Stimulated activated CD4-positive, alpha-beta T cell treated with anti-CD3 and anti-CD28 coated beads, Interleukin-2, amount 100 ng/mL, for 48 hours (primary cell): ENCODE data around the gene GRAMD4.

Experiments
- DNase-seq, 2 donors: peaks; one replicate each; pipeline ENCODE4 v3.0.0-alpha.2; 2020

Gene GRAMD4

DNA sequence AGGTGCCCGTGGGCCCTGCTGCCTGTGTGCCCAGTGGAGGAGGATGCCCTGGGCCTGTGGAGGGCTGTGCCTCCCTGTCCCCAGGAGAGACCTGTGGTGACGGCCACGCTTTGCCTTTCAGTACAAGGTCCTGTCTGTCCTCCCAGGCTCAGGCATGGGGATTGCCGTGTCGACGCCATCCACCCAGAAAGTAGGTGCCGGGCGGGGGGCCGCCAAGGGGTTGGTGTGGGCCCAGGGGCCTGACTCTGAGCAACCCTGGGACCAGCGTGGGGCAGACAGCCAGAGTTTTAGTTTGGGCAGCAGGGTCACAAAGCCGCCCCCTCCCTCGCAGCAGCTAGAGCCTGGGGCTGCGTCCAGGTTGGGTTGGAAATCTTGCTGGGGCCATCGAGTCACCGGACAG lies 56.3 kb downstream of the GRAMD4 start:
- no peak for DNase-seq

DNA sequence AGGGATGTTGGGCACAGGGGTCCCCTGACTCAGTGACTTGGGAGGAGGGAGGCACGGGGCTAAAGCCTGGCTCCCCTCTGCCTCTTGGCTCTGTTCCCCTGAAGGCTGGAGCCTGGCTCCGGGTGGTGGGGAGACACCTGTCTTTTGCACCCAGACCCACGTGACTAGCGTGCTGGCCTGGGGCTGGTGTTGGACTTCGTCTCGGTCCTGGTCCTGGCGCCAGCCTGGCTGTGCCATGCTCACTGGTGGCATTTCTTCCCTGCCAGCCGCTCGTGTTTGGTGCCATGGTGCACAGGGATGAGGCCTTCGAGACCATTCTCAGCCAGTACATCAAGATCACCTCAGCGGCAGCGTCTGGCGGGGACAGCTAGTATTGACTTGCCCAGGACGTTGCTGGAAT lies 56.7 kb downstream of the GRAMD4 start:
- no peak for DNase-seq

DNA sequence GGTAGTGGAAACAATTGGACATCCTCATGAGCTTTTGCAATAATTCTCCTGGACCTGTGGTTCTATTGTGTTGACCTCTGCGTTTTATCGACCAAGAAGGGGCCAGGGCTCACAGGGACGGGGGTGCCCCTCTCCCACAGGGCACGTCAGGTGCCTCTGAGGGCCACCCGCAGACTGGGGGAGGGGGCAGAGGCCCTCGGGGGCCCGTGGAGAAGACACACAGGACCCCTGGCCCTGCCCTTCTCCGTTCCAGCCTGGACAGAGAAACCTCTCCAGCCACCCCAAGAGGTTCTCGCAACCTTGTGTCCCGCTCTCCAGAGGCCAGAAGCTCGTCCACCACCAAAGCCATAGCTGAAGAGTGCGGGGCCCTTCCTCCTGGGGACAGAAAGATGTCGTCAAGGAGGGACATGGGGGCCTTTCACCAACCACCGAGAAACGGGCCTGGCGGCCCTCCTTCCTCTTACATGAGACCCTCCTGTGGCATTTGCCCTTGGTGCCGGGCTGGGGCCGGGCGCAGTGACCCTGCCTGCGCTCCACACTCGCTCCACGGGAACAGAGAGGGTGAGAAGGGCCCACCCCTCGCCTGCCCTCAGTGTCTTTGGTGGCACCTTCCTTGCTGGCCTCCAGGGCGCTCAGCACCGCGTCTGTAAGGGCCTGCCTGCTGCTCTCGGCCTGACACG lies 57.3 kb downstream of the GRAMD4 start:
- no peak for DNase-seq

DNA sequence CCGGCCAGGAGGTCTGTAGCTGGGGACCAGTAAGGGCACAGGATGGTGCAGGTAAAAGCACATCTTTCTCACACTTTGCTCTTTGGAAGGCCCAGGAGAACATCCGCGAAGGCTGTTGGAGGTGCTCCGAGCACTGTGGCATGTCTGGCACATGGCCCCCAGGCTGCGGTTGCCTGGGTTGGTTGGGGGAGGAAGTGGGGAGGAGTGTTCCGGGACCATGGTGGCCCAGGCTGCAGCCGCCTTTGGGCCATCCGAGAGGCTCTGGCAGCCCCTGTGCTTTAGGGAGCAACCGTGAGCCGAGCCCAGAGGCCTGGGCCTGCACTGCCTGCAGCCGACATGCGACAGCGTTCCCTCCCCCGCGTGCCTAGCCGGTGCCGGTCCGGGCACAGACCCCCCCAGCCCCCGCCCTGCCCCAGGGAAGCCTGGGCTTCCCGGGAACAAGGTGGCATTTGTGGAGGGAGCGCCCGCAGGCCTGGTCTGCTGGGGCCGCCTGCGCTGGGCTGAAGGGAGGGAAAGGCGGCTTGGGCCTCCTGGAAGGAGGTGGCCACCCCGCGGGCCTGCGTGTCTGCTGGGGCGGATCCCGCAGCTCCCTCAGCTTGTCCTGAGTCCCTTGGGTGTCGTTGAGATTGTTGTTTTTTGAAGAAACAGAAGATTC lies 57.9 kb downstream of the GRAMD4 start:
- no peak for DNase-seq

DNA sequence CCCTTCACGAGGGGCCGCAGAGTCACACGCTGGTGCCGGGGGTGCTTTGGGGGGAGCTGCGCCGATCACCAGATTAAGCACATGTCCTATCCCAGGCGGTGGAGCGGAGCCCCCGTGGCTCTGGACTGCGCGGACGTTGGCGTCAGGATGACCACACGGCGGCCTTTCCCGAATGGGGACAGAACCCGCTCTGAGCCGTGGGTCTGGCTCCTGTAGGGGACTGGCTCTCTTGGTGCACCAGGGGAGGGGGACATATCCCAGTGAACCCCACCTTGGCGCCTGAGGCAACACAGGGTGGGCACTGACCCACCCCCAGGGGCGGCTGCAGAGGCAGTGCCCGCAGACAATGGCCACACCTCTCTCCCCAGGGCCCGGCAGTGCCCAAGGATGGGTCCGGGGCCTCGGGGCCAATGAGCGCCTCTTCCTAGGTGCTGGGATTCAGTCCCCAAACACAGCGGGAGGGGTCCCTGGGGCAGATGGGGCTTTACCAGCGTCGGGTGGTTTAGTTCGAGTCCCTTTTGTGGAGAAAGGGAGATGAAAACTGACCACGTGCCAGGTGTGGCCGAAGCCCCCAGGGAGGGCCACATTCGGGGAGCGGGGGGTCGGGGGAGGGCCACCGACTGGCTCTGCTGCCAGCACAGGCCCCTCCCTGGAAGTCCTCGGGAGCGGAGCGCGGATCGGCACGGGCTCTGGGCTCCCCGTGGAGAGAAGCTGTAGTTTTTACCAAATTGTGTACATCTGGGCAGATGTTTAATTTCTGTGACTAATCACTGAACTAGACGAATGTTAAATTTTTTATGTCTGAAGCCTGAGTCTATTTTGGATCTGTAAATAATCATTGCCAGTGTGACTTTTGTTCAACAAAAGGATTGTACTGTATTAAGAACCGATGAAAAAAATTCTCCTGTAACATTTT lies 58.9 kb downstream of the GRAMD4 start:
- DNase-seq, result no peak

DNA sequence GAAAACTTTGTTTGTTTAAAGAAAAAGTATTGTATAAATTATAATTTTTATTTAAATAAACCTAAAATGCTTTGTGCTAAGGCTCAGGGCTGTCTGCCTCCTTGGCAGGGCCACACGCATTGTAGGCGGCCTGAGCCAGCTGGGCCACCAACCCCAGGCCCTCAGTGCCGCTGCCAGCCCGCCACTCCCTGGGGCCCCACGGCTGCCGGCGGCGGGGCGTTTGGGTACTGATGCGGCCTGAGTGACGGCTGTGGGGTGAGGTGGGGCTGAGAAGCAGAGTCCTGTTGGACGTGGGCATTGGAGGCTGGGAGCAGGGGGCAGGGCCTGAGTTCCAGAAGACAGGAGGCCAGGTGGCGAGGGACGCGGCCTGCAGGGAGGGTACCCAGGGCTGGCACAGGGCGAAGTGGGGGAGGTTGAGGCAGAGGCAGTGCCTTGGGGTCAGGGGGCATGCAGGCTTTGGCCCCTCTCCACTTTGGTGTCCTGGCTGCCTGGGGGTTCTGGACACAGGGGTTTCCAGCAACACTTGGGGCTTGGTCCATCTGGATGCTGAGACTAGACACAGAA lies 59.6 kb downstream of the GRAMD4 start:
- DNase-seq, result no peak

DNA sequence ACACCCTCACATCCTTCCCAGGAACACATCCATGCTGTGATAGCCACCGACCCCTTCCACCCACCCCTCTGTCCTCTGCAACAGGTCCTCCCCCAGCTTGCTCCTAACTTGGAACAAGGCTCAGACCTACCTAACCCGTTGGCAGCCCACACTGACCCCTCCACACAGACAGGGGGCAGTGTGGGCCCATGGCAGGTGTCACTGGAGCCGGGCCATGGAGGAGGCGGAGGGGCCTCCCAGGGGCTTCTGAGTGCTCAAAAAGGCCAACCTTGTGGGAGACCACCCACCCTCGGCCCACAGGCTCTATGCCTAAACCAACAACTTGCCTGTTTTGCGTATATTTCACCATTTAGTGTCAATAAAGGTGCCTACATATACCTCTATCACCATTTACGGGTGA lies 60.8 kb downstream of the GRAMD4 start:
- no peak for DNase-seq

DNA sequence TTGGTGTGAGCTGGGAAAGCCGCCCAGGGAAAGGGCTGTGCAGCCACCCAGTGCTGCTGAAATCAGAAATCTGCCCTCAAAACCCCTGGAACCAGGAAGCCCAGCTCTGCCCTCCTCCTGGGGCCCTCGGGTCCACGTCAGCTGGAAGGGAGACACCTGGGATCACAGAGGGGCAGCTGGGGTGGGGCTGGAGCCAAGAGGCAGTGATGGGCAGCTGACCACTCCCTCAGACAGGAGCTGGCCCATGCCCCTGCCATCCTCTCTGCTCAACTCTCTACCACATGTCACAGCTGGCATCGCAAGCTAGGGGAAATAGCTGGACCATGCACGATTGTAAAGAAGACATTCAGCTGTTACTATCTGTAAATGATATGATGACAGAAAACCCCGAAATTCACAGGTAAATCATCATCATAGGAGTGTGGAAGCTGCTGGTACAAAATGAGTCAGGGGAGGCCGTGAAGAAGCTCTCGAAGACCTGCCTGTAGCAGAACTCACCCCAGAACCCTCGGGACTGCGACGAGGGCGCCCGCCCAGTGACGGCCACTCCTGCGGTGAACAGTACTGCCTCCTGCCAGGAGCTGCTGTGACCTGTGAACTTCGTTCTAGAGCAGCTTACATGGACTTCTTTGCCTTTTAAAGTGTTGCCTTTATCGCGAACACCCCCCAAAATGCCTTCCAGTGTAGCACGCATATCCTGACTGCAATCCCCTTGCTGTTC lies 62.0 kb downstream of the GRAMD4 start:
- DNase-seq, result no peak

DNA sequence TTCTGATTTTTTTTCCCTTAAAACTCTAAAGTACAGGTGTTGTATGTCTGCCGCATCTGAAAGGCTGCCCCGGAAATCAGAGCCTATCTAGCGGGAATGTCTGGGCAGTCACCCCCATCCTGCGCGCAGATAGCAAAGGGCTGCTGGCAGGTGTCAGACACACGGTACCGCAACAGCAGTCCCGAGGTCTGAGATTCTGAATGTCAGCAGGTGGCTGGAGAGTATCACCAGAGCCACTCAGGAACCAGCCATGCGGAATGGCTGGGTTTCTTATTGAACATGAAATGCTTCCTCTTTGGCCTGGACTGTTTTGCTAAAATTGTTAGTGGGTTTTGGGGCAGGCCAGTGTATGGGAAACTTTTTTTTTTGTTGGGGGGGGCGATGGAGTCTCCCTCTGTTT lies 64.5 kb downstream of the GRAMD4 start:
- no peak for DNase-seq

DNA sequence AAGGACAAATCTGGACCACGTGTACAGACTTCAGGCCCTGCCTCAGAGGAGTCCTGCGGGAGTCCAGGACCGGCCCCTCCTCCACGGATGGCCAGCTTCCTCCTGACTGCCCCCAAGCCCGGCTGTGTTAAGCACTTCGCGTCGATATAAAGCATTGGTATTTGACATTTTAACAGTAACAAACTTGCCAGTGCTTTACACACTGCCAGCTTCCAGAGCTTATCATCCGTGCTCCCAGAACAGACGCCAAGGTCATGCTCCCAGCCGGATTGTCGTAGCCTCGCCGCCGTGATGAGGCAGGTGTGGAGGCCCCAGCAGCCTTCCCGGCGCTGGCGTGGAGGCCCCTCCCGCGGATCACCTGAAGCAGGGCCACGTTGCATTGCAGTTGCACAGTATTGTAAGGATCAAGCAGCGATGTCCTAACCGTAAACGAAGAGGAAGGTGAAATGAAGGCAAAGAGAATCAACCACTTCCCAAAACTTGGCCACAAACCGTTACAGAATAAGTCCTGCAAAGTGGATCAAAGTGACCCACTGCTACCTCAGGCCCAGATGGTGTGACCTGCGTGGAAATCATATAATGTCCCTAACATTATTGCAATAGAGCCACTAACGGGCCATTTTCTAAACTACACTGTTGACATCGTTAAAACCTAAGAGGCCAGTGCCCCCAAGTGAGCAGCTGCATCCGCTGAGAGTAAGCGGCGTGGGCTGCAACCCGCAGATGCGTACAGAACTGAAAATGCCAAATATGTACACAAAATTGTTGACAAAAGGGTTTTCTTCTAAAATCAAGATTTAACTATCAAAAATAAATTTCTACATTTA lies 66.2 kb downstream of the GRAMD4 start:
- no peak for DNase-seq

DNA sequence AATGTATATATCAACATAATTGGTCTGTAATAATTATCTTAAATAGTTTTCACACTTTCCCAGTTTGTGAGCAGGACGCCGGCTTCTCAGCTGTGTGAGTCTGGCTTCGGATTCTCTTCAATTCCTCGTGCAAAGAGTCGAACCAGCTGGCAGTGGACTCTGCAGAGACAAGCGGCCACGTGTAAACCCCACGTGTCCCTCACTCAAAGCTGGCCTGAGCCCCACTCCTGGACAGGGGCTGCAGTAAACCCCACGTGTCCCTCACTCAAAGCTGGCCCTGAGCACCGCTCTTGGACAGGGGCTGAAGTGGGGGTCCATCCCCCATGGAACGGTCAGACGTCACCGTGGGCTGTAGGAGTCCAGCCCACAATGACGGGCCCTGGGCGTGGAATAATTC lies 66.9 kb downstream of the GRAMD4 start:
- DNase-seq, result no peak

DNA sequence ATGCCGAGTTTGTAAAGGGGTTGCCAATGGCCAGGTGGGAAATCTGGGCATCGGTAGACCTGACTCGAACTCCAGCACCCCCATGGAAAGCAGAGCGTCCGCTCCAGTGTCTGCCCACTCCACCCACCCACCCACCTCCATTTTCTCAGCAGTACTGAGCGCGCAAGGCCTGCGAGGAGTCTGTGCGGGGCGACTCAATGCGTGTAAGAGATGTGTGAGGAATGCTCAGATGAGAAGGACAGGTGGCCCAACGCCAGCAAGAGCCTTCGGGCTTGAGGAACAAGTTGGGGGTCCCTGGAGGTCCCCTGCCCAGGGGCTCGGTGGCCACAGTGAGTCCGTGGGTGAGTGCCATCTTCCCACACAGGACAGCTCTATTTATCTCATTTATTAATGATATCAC lies 67.3 kb downstream of the GRAMD4 start:
- DNase-seq, result no peak

DNA sequence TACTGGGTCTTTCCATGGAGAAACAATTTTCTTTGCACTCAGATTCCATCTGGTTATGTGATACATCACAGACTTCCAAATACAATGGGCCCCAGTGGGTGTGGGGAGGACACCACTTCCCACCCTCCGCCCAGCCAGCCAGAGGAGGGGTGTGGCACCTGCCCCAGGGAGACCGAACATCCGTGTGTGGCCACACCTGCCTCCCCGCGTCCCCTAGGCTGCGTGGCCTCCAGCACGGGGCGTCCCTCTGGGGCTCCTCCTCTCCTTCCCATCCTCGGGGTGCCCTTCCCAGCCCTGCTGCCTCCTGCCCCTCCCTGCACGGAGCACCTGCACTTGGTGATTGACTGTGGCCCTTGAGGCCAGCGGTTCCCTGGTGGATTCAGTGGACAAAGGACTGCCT lies 68.8 kb downstream of the GRAMD4 start:
- no peak for DNase-seq

DNA sequence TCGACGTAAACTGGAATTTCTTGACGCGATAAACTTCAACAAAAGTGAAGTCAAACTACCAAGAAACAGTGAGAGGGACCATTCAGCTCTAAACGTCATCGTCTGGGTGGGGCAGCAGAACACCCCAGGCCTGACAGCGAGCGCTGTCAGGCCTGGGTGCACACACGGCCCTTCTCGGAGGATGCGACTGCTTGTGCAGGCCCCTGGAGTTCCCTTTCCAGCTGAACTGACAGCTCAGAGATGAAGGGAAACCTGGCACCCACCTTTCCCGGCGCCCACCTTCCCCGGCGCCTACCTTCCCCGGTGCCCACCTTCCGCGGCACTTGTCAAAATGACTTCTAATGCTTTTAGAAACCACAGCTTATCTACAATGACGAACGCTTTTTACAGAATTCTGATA lies 70.0 kb downstream of the GRAMD4 start:
- no peak for DNase-seq

DNA sequence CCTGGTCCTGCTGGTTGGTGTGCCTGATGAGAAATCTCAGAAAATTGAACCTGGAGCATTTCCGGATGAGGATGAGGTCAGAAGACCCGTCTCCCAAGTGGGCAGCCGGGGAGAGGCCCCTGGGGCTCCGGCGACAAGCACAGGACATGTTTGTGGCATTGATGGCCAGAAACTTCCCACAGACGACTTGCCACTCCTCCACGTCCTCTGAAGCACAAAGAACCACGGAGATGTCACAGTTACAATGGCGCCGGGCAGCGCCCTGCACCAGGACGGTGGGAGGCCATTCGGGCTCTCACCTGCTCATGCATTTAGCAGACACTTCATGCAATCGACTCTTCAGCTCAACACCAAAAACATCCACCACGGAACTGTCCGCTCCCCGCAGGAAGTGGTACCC lies 71.4 kb downstream of the GRAMD4 start:
- DNase-seq, result no peak

DNA sequence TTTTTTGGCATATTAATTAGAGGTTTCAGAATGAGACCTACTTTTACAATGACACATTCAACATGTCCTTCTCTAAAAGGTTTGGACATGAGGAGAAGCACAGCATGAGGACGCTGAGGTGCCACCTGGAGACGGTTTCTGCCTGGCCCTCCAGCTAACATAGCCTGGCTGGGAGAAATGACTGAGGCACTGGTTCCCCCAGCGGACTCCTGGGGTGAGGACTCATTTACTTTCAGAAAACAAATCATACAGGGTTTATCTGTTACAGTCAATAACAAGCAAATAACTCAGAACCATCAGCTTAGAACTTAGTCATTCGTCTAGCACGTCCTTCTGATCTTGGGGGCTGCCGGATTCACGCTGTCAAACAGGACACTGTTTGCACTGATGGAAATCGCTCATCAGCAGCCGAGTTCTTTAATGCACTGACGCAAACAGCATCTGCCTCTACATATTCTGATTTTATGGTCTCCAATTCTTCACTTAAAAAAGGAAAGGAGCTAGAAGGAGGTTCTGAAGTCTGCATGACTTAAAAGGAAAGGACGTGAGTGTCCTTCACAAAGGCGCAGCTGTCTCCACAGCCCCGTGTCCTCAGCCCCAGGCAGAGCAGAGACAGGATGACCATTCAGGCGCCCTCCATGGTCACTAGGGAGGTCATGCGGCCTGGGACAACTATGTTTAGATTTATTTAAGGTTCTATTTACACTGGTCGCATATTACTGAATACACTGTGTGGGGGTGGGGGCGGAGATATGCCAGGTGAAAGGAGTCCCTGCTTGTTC lies 73.6 kb downstream of the GRAMD4 start:
- no peak for DNase-seq

DNA sequence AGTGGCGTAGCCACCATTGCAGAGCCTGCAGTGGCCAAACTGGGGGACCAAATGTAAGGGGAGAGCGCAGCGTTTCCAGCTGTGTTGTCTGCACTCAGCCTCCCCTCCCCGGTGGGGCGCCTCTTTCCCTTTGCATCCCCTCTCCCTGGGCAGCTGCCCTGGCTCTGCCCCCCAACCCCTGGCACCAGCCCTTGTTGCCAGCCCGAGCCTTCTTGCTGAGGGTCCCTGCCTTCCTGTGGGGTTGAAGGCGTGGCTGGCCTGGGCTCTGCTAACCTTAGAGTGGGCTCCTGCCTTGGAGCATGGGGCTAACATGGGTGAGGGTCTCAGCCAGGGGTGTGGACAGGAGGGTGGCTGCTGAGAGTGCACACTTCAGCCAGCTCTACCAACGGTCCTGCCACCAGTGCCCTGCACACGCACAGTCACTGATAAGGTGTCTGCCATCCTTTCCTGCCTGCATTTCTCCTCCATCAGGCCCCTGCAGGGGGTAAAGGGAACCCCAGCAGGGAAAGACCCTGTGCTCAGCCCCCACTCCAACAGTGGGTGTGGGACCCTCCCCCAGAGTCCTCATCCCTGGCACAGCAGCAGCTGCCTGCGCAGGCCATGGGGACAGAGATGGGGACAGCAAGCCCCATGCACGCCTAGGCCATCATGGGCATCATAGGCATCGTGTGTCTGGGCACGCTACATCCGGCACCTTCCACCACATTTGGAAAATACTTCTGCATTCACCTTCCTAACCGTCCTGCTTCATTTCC lies 74.4 kb downstream of the GRAMD4 start:
- no peak for DNase-seq

DNA sequence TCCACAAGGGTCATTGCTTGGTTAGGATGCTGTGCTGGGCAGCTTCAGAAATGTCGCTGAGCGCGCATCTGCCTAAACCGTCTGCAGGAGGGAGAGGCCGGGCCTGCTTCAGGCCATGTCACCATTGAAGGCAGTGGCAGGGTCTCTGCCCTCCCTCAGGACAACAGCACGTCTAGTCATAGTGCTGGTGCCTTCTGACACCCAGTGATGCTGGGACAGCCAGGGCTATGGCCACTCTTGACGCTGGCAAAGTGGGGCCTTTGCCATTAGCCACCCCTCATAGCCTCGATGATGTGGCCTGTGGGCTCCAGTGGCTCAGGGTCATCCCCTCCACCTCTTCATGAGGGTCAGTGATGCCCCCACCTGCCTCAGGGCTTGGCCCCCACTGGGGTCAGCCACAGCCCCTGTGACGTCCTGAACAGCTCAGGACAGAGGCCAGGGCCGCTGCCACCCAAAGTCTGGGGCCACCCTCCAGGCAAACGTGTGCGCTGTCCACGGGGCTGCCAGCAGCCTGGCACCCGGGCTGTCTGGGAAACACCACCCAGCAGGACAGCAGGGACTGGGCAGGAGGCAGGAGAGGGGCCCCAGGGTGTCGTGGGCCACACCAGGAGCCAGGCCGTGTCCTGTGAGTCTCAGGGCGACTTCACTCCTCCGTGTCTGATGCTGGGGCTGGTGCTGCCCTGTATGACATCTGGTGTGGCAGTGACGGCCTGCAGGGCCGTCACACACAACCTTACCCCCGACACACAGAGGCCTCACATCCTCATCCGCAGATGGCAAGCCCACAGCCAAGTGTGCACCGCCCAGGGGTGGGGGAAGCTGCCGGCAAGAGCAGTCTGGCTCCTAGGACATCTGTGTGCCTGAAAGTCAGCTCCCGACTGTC lies 75.4 kb downstream of the GRAMD4 start:
- no peak for DNase-seq

DNA sequence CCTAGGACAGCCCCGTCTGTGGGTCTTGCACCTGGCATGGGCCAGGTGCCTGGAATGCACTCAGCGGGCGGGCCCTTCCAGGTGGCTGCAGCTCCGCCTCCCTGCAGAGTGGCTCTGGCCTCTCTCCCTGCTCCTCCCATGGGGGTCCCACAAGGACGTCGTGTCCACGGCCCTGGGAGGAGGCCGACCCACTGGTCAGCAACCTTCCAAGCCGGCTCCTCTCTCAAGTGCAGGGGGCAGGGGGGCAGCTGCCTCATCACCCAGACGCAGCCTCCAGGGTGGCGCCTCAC lies 76.0 kb downstream of the GRAMD4 start:
- no peak for DNase-seq

DNA sequence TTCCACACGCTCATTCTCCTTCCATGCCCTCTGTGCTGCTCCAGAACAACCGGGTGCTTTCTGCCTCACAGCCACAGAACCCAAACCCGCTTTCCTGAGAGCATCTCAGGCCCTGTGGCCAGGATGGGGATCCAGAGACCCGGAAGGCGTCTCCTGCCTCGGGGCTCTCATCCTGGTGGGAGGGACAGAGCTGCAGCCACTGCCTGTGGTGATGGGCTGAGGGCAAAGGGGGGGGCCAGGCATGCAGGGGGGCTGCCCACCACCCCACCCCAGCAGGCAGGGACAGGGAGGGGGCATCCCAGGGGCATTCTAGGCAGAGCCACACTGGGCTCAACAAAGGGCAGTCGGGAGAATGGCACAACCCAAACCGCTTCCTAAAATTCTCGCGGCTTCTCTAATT lies 76.4 kb downstream of the GRAMD4 start:
- no peak for DNase-seq
